Stimulated activated naive CD4-positive, alpha-beta T cell treated with Interleukin-2 at 50 U/mL for 16 hours (primary cell): ENCODE measurements around the gene GPC5.

Source experiments
- DNase-seq: peaks from one replicate; lab custom pipeline; 2025; lab: John Stamatoyannopoulos, UW

Gene GPC5

GRCh38 chr13:91539286-91540157, 141.1 kb downstream of the GPC5 start:
- DNase-seq, result no peak

DNA sequence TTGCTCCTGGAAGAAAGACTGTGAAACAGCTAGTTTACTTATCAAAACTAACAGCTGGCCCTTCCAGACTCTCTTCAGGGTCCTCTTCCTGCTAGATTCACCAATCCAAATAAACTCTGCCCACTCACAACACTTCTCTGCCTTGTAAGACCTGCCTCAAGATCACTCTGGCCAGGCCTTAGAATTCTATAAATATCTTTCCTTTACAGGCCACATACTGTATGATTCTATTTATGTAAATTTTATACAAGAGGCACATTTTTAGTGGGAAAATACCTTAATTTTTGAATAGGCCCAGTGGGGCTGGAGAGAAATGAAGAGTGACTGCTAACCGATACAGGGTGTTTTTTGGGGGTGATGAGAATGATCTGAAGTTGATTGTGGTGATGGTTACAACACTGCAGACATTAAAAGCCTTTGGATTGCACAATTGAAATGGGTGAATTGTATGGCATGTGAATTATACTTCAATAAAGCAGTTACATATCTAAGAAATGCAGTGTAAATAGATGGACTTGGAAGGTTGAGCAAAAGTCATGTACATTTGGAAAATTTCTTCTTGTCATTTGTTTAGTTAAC, 141.8 kb downstream of the GPC5 start:
- DNase-seq, result no peak

- DNase-seq, result no peak
Observed at GRCh38 chr13:91544723-91545122, 146.3 kb downstream of the GPC5 start.

DNA sequence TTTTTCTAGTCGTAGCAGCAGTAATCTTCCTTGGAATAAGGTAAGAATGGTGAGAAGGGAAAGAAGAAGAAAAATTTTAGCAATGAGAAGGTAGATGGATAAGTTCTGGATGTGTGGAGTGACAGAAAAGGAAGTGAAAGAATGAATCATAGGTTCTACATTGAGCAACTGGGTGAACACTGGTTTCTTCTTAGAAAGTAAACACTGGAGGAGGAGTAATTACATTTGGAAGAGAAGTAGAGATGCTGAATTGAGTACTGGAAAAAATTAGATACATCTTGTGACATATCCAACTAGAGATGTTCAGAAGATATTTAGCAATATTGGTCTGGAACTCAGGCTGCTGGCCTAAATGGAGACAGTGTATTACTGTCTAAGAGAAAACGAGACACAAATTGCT, 148.5 kb downstream of the GPC5 start:
- no peak for DNase-seq

- no peak for DNase-seq
Observed at GRCh38 chr13:91553584-91553983, 155.2 kb downstream of the GPC5 start.

- DNase-seq, result no peak
Observed at GRCh38 chr13:91554101-91554500, 155.7 kb downstream of the GPC5 start.

- DNase-seq, result no peak
Observed at GRCh38 chr13:91557328-91558090, 159.1 kb downstream of the GPC5 start.

- no peak for DNase-seq
Observed at GRCh38 chr13:91563799-91564198, 165.4 kb downstream of the GPC5 start.

DNA sequence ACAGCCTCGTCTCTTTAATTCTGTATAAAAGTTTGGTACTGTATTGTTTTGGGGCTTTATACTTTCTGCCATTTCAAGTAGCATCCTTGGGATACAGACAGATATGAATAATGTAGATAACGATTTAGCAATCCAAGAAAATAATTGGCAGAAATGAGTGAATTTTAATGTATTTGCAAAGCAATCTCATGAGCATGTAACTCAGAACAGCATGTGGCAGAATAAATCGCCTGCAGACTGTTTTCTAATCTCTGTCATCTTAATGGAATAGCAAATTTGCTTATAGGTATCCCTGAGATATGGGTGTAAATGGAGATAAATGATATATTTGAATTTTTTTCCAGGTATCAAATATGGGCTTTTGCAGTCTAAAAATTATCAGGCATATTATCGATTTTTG, 166.0 kb downstream of the GPC5 start:
- DNase-seq, result no peak

DNA sequence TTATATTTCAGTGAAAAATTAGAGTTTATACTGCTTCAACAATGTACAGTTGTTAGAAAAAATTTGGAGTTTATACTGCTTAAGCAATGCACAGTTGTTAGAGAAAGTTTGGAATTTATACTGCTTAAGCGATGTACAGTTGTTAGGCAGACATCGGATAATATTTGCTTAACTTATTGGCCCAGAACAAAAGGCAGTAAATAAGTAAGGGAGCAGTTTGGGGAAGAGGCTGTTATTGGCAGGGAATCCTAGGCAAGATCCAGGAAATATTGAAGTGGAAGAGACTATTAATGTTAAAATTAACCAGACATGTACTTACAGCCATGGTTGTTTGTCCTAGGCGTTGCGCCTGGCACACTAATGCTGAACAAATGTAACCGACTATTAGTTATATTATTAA, 166.9 kb downstream of the GPC5 start:
- no peak for DNase-seq

DNA sequence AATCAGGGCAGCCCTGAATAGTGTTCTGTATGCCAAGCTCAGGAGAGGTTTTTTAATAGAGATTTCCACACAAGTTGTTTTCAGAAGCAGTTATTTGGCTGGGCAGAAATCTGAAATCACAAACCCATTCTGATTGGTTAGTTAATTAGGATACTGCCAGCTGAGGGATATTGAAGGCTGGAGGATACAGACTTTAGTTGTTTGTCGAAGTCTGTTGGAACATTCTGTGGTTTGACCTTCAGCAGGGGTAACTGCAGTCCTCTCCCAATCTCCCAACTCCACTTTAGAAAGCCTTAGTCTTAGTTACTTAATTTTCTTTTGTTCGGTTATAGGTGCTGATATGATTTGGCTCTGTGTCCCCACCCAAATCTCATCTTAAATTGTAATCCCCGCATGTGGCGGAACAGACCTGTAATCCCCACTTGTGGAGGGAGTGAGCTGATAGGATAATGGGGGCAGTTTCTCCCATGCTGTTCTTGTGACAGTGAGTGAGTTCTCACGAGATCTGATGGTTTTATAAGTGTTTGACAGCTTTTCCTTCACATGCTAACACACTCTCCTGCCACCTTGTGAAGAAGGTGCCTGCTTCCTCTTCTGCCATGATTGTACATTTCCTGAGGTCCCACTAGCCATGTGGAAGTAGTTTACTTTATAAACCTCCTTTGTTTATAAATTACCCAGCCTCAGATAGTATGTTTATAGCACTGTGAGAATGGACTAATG, 169.2 kb downstream of the GPC5 start:
- DNase-seq, result no peak

DNA sequence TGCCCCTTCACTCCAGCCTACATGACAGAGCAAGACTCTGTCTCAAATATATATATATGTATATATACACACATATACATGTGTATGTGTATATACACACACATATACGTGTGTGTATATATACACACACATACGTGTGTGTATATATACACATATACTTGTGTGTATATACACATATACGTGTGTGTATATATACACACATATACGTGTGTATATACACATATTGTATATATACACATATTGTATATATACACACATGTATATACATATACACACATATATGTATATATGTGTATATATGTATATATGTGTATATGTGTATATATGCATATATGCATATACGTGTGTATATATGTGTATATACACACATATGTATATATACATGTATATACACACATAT, 173.3 kb downstream of the GPC5 start:
- no peak for DNase-seq

- DNase-seq, result no peak
Observed at GRCh38 chr13:91572439-91572838, 174.0 kb downstream of the GPC5 start.

DNA sequence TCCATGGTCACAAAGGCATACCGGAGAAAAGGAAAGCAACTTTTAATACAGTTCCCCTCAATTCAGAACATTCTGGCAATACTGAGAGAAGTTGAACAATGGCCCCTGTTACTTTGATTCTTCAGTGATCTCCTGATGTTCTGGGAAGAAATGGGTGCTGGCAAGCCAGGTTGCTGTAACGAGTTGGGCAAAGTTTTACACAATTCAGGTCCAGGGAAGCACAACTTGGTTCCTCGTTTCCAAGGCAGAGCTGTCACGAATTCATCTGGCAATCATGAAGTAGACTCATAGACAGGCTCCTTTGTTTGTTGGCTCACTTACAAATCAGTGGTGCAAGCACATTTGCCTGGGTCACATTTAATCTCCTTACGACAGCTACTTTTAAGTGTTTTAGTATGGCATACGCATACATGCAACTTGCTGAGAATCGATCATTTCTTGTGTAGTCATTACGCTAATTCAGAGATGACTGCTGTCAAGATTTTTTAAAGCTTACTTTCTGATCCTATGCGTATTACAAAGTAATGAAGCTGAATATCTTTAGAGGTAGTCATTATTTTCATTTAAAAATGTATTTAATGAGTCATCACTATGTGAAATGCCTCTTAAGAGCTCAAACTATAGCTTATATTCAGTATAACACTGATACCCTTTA, 174.7 kb downstream of the GPC5 start:
- DNase-seq, result no peak

- DNase-seq, result no peak
Observed at GRCh38 chr13:91574766-91575165, 176.3 kb downstream of the GPC5 start.

- DNase-seq, result no peak
Observed at GRCh38 chr13:91576590-91576989, 178.2 kb downstream of the GPC5 start.

GRCh38 chr13:91579320-91579719, 180.9 kb downstream of the GPC5 start:
- no peak for DNase-seq

DNA sequence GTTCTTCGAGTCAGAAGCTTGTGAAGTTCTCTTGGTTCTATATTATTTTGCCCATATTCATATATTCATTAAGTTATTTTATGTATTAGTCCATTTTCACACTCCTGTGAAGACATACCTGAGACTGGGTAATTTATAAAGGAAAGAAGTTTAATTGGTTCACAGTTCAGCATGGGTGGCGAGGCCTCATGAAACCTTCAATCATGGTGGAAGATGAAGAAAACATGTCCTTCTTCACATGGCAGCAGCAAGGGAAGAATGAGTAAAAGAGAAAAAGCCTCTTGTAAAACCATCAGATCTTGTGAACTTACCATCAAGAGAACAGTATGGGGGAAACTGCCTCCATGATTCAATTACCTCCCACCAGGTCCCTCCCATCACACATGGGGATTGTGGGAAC, 182.3 kb downstream of the GPC5 start:
- DNase-seq, result no peak

DNA sequence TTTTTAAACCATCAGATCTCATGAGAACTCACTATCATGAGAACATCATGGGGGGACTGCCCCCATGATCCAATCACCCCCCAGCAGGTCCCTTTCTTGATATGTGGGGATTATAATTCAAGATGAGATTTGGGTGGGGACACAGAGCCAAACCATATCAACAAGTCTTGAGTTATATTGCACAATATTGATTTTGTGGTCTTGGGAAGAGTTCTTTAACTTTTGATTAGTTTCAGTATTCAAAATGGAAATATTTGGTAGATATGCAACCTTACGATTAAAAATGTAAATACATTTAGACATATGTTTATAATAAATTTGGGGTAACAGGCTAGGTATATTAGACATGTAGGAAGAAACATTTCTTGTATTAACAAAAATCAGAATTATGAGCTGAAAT, 188.2 kb downstream of the GPC5 start:
- no peak for DNase-seq

DNA sequence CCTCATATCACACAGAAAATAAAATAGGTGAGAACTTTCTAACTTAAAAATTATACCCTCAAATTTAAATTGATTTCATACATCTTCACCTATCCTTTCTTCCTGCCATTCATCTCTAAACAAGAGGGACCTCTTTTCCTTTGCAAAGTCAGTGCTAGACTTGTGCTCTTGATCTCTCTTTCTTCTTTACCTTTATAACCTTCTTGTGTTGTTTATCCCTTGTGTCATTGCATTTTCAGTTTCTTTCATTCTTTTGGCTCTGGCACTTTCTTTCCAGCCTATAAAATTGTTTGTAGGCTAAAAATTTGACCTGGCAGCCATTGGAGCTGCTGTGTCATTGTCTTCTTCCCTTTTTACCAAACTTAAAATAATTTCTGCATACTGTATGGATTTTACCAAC, 190.1 kb downstream of the GPC5 start:
- no peak for DNase-seq

GRCh38 chr13:91592056-91593014, 193.9 kb downstream of the GPC5 start:
- DNase-seq, result no peak
